NB4 (cell line): Measurements from ENCODE around the gene STARD10.

ENCODE experiments used
- DNase-seq: peaks from one replicate; pipeline ENCODE4 v3.0.0; 2010; ENCODE audit warnings: low read depth
- H3K4me3 ChIP-seq: one replicate; pipeline ENCODE4 v1.5.1; 2011; ENCODE audit warnings: mild to moderate bottlenecking, low read depth, low read length, moderate library complexity
- MYC ChIP-seq: IDR thresholded peaks from 2 replicates; pipeline ENCODE4 v1.6.1; 2011; ENCODE audit warnings: low read depth, low read length
- POLR2A ChIP-seq: IDR thresholded peaks from 2 replicates; pipeline ENCODE4 v1.6.1; 2011; ENCODE audit warnings: mild to moderate bottlenecking; ENCODE audit not compliant: insufficient read length; ENCODE audit errors: extremely low read depth
- TF ChIP-seq, protein P1 (sequence below): IDR thresholded peaks from one replicate; pipeline ENCODE4 v1.5.1; 2012; ENCODE audit warnings: low read depth, low read length
- TF ChIP-seq, protein P2 (sequence below): IDR thresholded peaks from 2 replicates; pipeline ENCODE4 v1.6.1; 2011; ENCODE audit warnings: low read depth, low read length

Gene STARD10, protein sequence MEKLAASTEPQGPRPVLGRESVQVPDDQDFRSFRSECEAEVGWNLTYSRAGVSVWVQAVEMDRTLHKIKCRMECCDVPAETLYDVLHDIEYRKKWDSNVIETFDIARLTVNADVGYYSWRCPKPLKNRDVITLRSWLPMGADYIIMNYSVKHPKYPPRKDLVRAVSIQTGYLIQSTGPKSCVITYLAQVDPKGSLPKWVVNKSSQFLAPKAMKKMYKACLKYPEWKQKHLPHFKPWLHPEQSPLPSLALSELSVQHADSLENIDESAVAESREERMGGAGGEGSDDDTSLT

DNA sequence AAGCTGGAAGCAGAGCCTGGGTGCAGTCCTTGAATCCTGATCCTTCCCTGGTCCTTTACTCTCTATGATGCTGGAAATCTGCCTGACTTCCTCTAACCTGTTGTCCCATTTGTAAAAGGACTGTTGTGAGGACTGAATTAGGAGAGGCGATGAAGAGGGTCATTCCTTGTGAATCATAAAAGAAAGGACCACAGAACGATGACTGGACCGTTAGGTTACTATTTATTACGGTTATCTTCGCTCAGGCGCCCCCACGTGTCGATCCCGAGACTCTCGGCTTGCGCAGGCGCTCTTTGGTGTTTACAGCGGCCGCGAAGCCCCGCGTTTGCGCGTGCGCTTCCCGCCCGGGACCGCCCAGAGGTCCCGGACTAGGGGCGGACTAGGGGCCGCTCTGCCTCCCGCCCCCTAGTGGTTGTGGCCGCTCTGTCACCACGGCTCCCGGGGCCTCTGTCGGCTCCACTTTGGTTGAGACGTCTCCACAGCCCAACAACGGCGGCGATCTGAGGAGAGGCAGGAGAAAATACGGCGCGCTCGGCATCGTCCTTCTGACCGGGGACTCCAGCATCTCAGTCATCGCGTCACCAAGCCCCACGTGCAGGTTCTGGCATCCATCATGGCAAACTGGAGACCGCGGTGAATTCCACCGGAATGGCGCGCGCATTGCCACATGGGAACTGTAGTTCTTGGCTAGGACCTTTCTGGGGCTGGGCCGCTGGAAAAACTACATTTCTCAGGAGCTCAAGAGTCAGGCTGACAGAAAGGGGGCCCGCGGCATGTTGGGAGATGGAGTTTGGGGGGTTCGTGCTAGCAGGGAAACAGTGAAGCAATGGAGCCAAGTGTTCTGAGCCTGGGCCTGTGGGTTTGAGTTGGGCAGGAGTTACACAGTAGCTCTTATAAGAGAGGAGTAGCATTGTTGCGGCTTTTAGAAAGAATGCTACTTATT lies at the start of gene STARD10:
Gene STARD10, minus strand, starts transcription at position 623 of the 943 bp plus-strand sequence. CDS start 12,866 bp downstream, outside the sequence.
- H3K4me3 ChIP-seq: peak within 1 kb of the TSS; percentile 80
- TF ChIP-seq, protein P1, sequence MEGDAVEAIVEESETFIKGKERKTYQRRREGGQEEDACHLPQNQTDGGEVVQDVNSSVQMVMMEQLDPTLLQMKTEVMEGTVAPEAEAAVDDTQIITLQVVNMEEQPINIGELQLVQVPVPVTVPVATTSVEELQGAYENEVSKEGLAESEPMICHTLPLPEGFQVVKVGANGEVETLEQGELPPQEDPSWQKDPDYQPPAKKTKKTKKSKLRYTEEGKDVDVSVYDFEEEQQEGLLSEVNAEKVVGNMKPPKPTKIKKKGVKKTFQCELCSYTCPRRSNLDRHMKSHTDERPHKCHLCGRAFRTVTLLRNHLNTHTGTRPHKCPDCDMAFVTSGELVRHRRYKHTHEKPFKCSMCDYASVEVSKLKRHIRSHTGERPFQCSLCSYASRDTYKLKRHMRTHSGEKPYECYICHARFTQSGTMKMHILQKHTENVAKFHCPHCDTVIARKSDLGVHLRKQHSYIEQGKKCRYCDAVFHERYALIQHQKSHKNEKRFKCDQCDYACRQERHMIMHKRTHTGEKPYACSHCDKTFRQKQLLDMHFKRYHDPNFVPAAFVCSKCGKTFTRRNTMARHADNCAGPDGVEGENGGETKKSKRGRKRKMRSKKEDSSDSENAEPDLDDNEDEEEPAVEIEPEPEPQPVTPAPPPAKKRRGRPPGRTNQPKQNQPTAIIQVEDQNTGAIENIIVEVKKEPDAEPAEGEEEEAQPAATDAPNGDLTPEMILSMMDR: peak; percentile 89
- TF ChIP-seq MYC: peak; percentile 89
- TF ChIP-seq, protein P2, sequence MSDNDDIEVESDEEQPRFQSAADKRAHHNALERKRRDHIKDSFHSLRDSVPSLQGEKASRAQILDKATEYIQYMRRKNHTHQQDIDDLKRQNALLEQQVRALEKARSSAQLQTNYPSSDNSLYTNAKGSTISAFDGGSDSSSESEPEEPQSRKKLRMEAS: peak; percentile 93
- no peak for TF ChIP-seq POLR2A
- DNase-seq: peak; percentile 98

DNA sequence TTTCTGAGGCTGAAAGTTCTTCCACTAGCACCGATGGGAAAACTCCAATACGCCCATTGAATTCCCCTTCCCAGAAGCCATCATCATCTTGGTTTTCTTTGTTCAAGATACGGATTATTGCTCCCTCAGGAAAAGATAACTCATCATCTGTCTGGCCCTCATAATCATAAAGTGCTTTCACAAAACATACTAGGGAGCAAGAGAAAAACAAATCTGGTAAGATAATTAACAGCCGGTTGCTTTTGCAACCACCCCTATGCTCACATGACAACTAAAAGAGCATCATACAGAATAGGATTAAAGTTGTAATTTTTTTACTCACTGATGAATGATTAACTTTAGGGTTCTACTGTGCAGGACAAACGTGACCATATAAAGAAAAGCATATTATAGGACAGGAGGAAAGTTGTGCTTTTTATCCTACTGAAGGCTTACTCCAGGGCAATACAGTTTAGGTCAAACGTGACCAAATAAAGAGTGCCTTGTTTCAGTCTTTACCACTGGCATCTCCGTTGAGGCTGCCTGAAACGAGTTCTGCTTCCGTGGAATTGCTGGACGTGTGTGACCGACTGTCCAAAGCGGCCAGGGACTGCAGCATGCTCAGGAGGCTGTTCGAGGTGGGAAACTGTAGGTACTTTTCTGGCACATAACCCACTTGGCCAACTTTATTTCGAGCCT lies 48.9 kb upstream of the STARD10 start:
- TF ChIP-seq, protein P2: no peak
- TF ChIP-seq, protein P1: no peak
- TF ChIP-seq MYC: no peak
- TF ChIP-seq POLR2A: no peak
- H3K4me3 ChIP-seq: no peak overlapping the region
- no peak for DNase-seq

DNA sequence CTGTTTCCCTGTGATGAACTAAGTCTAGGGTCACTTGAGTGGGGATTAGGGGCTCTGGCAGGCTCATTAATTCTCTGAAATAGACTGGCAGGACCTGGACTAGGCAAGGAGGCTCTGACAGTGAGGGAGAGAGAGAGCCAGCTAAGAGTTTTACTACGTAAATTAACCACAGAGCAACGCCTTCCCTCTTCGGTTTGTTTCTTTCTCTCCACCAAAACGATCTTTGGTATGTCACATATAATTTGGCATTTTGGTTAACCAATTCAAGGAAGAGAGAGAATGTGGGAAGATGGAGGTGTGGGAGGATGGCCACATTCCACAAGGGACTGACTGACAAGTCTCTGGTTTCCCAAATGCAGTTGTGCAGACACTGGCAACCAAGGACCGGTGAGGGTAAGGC lies 48.3 kb upstream of the STARD10 start:
- TF ChIP-seq, protein P1: no peak
- TF ChIP-seq POLR2A: no peak
- TF ChIP-seq, protein P2: no peak
- no peak for TF ChIP-seq MYC
- H3K4me3 ChIP-seq: no peak overlapping the region
- DNase-seq: no peak

DNA sequence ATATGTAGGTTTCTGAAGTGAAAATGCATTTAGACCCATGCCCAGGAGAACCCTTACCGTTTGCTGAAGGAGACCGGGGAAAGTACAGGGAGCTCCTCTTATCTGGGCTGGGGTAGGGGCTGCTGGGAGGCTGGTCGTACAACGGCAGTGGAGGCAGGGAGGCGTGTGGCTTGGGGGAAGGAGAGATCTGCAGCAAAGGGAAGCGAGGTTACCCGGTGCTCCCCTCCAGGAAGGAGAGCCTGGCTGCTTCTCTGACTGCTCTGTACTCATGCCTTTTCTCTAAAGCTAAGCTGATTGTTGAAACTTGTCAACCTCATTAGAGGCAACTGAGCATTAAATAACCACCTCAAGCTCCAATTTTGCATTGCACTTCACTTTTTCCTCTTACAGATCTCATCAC lies 47.5 kb upstream of the STARD10 start:
- no peak for DNase-seq
- TF ChIP-seq MYC: no peak
- TF ChIP-seq, protein P1: no peak
- no peak for TF ChIP-seq POLR2A
- TF ChIP-seq, protein P2: no peak
- H3K4me3 ChIP-seq: no peak overlapping the region

DNA sequence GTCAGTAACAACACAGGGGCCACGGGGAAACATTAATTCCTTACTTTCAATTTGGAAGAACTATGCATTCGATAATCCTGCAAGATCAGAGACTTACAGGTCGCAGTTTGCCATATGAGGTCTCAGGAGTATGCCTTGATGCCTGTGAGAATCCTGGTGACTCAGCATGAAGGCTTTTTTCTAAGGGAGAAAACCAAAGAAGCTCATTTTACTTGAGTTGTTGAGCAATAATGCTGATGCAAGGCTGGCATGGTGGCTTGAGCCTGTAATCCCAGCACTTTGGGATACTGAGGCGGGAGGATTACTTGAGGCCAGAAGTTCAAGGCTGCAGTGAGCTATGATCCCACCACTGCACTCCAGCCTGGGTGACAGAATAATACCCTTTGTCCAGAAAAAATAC lies 46.9 kb upstream of the STARD10 start:
- H3K4me3 ChIP-seq: no peak overlapping the region
- TF ChIP-seq POLR2A: no peak
- no peak for TF ChIP-seq MYC
- TF ChIP-seq, protein P2: no peak
- TF ChIP-seq, protein P1: no peak
- DNase-seq: peak; percentile 64
